Endothelial cell of umbilical vein (primary cell): ENCODE results near the gene SYT17. TPM values are rescaled to one million over a fixed set of nuclear protein-coding genes. Genes with fewer than 3 reads are reported as not detected.

Experiments
- BruUV-seq: library from RNA; stranded (reverse); fragments of 400-500 nt; replicated peaks from 2 replicates; lab custom pipeline; 2021; lab: Mats Ljungman, UMichigan
- CTCF ChIA-PET: fragments of 300-600, 350-600 bp; sonication (Branson Sonifier 250); formaldehyde crosslinking; loops from one replicate; lab custom pipeline; 2021; ENCODE audit warnings: antibody characterized with exemption, inconsistent platforms; lab: Charles Lee
- POLR2A ChIA-PET: fragments of 300-600, 350-600 bp; sonication (Branson Sonifier 250); formaldehyde crosslinking; loops from one replicate; lab custom pipeline; 2021; ENCODE audit warnings: antibody characterized with exemption, inconsistent platforms; lab: Charles Lee
- DNase-seq: peaks from one replicate; pipeline ENCODE4 v3.0.0-alpha.2; 2011; ENCODE audit warnings: low read depth, low spot score
- FAIRE-seq: peaks from 2 replicates; lab custom pipeline; 2011; peaks lifted over from hg19 to GRCh38; lab: Jason Lieb, UNC
- H2AFZ ChIP-seq: 2 replicates; pipeline ENCODE4 v1.6.0; 2012; ENCODE audit warnings: low read depth, low read length, control low read depth, inconsistent platforms
- H3K27ac ChIP-seq: 2 replicates; pipeline ENCODE4 v1.5.1; 2011; ENCODE audit warnings: low read depth, mild to moderate bottlenecking, control low read depth, low read length, moderate library complexity; ENCODE audit not compliant: insufficient read depth
- H3K27me3 ChIP-seq, 2 experiments: 2 replicates each; pipeline versions ENCODE4 v1.6.0 to v1.6.1; 2011; ENCODE audit warnings: low read length in 2 of 2, mixed read lengths in 1 of 2; ENCODE audit not compliant: control insufficient read depth in 2 of 2, insufficient read depth in 2 of 2
- H3K36me3 ChIP-seq, 2 experiments: 2 replicates in 1 of 2; 3 replicates in 1 of 2; pipeline ENCODE4 v1.5.1; 2011; ENCODE audit warnings: low read length in 2 of 2, mild to moderate bottlenecking in 1 of 2, moderate library complexity in 1 of 2; ENCODE audit not compliant: control insufficient read depth in 2 of 2, insufficient read depth in 2 of 2; ENCODE audit errors: extremely low read depth in 1 of 2
- H3K4me1 ChIP-seq: 3 replicates; pipeline ENCODE4 v1.5.1; 2011; ENCODE audit warnings: mild to moderate bottlenecking, low read length; ENCODE audit not compliant: control insufficient read depth, insufficient read depth; ENCODE audit errors: extremely low read depth
- H3K4me2 ChIP-seq: 2 replicates; pipeline ENCODE4 v1.6.1; 2011; ENCODE audit warnings: low read length, control low read depth, mixed read lengths; ENCODE audit not compliant: insufficient read depth
- H3K4me3 ChIP-seq, 3 experiments: fragments of 200-600 bp in 1 of 3; sonication (generic), shearing (Covaris generic) in 1 of 3; replicated peaks in 1 of 3; 2 replicates each; pipeline ENCODE4 v1.5.1; 2011 to 2016; ENCODE audit warnings: control low read depth in 3 of 3, low read length in 3 of 3, mild to moderate bottlenecking in 2 of 3, inconsistent platforms in 1 of 3, low read depth in 1 of 3, moderate library complexity in 1 of 3; ENCODE audit not compliant: insufficient read depth in 1 of 3
- H3K79me2 ChIP-seq: 2 replicates; pipeline ENCODE4 v1.6.0; 2012; ENCODE audit warnings: low read length, inconsistent platforms; ENCODE audit not compliant: control insufficient read depth, insufficient read depth
- H3K9ac ChIP-seq: replicated peaks from 2 replicates; pipeline ENCODE3; 2011; ENCODE audit warnings: low read length, control low read depth; ENCODE audit not compliant: insufficient read depth; ENCODE audit errors: extremely low read depth
- H3K9me1 ChIP-seq: replicated peaks from 3 replicates; pipeline ENCODE4 v1.6.0; 2011; ENCODE audit warnings: mild to moderate bottlenecking, low read length; ENCODE audit not compliant: control insufficient read depth, insufficient read depth; ENCODE audit errors: extremely low read depth
- H3K9me3 ChIP-seq: replicated peaks from 2 replicates; pipeline ENCODE4 v1.5.1; 2012; ENCODE audit warnings: low read length, inconsistent platforms; ENCODE audit not compliant: control insufficient read depth, insufficient read depth
- H4K20me1 ChIP-seq: replicated peaks from 2 replicates; pipeline ENCODE3; 2011; ENCODE audit warnings: mild to moderate bottlenecking, low read length; ENCODE audit not compliant: control insufficient read depth, insufficient read depth; ENCODE audit errors: extremely low read depth
- EZH2 ChIP-seq: IDR thresholded peaks from 2 replicates; pipeline ENCODE4 v1.6.1; 2012; ENCODE audit warnings: borderline replicate concordance, low read depth, mild to moderate bottlenecking, moderate library complexity, low read length, inconsistent platforms; ENCODE audit not compliant: severe bottlenecking
- FOS ChIP-seq: IDR thresholded peaks from 2 replicates; pipeline ENCODE4 v1.6.1; 2011; ENCODE audit warnings: mild to moderate bottlenecking, low read length, moderate library complexity, borderline replicate concordance; ENCODE audit not compliant: insufficient read depth
- GATA2 ChIP-seq: IDR thresholded peaks from 2 replicates; pipeline ENCODE4 v1.7.0; 2011; ENCODE audit warnings: low read depth, mild to moderate bottlenecking, moderate library complexity, mixed read lengths, low read length; ENCODE audit not compliant: insufficient read length, insufficient read depth
- JUN ChIP-seq: IDR thresholded peaks from 2 replicates; pipeline ENCODE4 v1.6.1; 2011; ENCODE audit warnings: borderline replicate concordance, low read depth; ENCODE audit not compliant: insufficient read length, insufficient read depth
- MYC ChIP-seq: IDR thresholded peaks from one replicate; pipeline ENCODE4 v1.6.1; 2011; ENCODE audit warnings: mild to moderate bottlenecking, low read depth, low read length
- POLR2A ChIP-seq: IDR thresholded peaks from 2 replicates; pipeline ENCODE4 v1.6.1; 2012; ENCODE audit warnings: low read depth, mild to moderate bottlenecking, control low read depth, low read length
- POLR2AphosphoS5 ChIP-seq: IDR thresholded peaks from 2 replicates; pipeline ENCODE4 v1.6.1; 2012; ENCODE audit warnings: low read depth, mild to moderate bottlenecking, control low read depth, low read length, moderate library complexity; ENCODE audit not compliant: insufficient read depth
- dilution Hi-C: fragments of 300-500 bp; cut with MboI; formaldehyde crosslinking; loops from one replicate; pipeline ENCODE4 v1.15.0; 2019; ENCODE audit warnings: low sequenced_read_pairs; ENCODE audit not compliant: extremely low pct_ligation_motif_present
- intact Hi-C: fragments of 100-400 bp; cut with micrococcal nuclease; formaldehyde crosslinking; loops from one replicate; pipeline ENCODE4 v1.10.0; 2022
- polyA plus RNA-seq, 4 experiments: library from polyadenylated mRNA; depleted of rRNA in 3 of 4; stranded (reverse) in 3 of 4; unstranded in 1 of 4; fragments of >200 nt; gene quantifications; 2 replicates each; pipeline versions ENCODE4 v1.2.1 to v1.2.3, GENCODE V29; 2011 to 2012; ENCODE audit warnings: missing spikeins in 1 of 4
- total RNA-seq: library from RNA; stranded (reverse); gene quantifications from 2 replicates; pipeline ENCODE4 v1.2.3, GENCODE V29; 2021
- TF ChIP-seq, protein P1 (sequence below), 2 donors: IDR thresholded peaks; 1 replicate in 1 of 2; 2 replicates in 1 of 2; pipeline ENCODE4 v1.5.1; 2011; ENCODE audit warnings: low read length in 2 of 2, mild to moderate bottlenecking in 2 of 2, moderate library complexity in 2 of 2, control low read depth in 1 of 2, inconsistent platforms in 1 of 2, low read depth in 1 of 2; ENCODE audit not compliant: insufficient read depth in 1 of 2; ENCODE audit errors: extremely low read depth in 1 of 2
- TF ChIP-seq, protein P2 (sequence below): IDR thresholded peaks from 2 replicates; pipeline ENCODE4 v1.6.1; 2011; ENCODE audit not compliant: insufficient read depth, insufficient read length

SYT17 gene
- total and polyA plus RNA-seq, 2 donors (not counting 3 experiments of a cell fraction or from before 2014, with no cell fraction given): 1.9 to 4.2 TPM

DNA sequence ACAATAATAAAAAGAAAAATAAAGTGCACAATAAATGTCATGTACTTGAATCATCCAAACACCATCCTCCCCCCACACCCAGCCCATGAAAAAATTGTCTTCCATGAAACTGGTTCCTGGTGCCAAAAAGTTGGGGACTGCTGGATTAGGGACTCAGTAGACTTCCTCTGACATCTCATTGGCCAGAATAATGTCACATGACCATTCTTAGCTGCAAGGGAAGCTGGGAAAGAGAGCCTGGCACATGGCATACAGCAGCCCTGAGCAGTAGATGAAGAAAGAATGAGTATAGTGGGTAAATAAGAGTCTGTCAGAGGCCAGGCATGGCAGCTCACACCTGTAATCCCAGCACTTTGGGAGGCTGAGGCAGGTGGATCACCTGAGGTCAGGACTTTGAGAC is 41.7 kb upstream of the SYT17 start:
- peaks cover 11% of the 10 kb centered on the region for H3K4me1 ChIP-seq
- no peak overlapping the region for H3K9ac ChIP-seq
- no TSS peak for BruUV-seq
- FAIRE-seq (no peak), DNase-seq (no peak)
- H3K27me3 ChIP-seq: no peaks in the 10 kb centered on the region
- POLR2A ChIA-PET: no interaction called here
- no peaks in the 10 kb centered on the region for H3K9me3 ChIP-seq
- no peak for TF ChIP-seq POLR2A
- no peak for TF ChIP-seq JUN
- no peaks in the 10 kb centered on the region for H4K20me1 ChIP-seq
- no peaks in the 10 kb centered on the region for H3K79me2 ChIP-seq
- no peak overlapping the region for H3K4me3 ChIP-seq
- H3K9me1 ChIP-seq: no peaks in the 10 kb centered on the region
- no peak overlapping the region for H3K4me2 ChIP-seq
- H3K27ac ChIP-seq: no peak overlapping the region
- H2AFZ ChIP-seq: no peak overlapping the region
- CTCF ChIA-PET: no interaction called here
- H3K36me3 ChIP-seq: peaks cover 0 to 2% of the 10 kb centered on the region in 2 experiments
- intact Hi-C loops (no loop called here), dilution Hi-C loops (no loop called here)

DNA sequence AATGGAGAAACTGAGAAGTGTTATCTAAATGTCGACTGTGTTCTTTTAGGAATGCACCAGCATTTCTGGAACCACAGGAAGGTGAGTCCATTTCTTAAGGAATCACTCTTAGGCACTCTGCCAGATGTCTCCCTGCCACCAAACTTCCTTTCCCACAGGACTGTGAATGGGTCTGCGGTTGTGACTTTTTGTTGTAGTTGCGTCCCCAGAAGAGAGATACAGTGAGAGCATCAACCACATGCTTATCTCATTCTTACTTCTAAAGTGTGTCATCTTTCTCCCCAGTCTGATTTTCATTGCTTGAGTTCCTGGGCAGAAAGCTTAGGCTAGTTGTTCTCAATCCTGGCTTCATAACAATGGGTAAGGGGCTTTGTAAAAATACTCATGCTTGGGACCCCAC is 40.8 kb upstream of the SYT17 start:
- no peak overlapping the region for H2AFZ ChIP-seq
- H3K4me2 ChIP-seq: no peak overlapping the region
- peaks cover 20% of the 10 kb centered on the region for H3K4me1 ChIP-seq
- no peaks in the 10 kb centered on the region for H4K20me1 ChIP-seq
- dilution Hi-C loops: no loop called here
- no TSS peak for BruUV-seq
- no peaks in the 10 kb centered on the region for H3K27me3 ChIP-seq
- H3K9me1 ChIP-seq: no peaks in the 10 kb centered on the region
- ChIA-PET CTCF (interaction anchor here (1.0 to 1.1 kb wide), 3 partner anchors 9 to 52 kb away, joined by 3 read pairs; no protein-coding TSS in a partner anchor), POLR2A (no interaction called here)
- H3K79me2 ChIP-seq: no peaks in the 10 kb centered on the region
- no peaks in the 10 kb centered on the region for H3K36me3 ChIP-seq
- H3K9ac ChIP-seq: no peak overlapping the region
- intact Hi-C loops: no loop called here
- no peak overlapping the region for H3K27ac ChIP-seq
- DNase-seq: no peak
- no peak for FAIRE-seq
- no peak overlapping the region for H3K4me3 ChIP-seq
- no peaks in the 10 kb centered on the region for H3K9me3 ChIP-seq
- TF ChIP-seq EZH2 (no peak), POLR2AphosphoS5 (no peak), POLR2A (no peak), FOS (no peak), GATA2 (no peak), JUN (no peak), MYC (no peak)
- TF ChIP-seq, protein P1, sequence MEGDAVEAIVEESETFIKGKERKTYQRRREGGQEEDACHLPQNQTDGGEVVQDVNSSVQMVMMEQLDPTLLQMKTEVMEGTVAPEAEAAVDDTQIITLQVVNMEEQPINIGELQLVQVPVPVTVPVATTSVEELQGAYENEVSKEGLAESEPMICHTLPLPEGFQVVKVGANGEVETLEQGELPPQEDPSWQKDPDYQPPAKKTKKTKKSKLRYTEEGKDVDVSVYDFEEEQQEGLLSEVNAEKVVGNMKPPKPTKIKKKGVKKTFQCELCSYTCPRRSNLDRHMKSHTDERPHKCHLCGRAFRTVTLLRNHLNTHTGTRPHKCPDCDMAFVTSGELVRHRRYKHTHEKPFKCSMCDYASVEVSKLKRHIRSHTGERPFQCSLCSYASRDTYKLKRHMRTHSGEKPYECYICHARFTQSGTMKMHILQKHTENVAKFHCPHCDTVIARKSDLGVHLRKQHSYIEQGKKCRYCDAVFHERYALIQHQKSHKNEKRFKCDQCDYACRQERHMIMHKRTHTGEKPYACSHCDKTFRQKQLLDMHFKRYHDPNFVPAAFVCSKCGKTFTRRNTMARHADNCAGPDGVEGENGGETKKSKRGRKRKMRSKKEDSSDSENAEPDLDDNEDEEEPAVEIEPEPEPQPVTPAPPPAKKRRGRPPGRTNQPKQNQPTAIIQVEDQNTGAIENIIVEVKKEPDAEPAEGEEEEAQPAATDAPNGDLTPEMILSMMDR (IDR thresholded peaks at IDR 0.05; ENCODE audit: extremely low read depth in 1 of 2, insufficient read depth in 1 of 2, low read depth in 1 of 2, low read length in 2 of 2): no peak
- TF ChIP-seq, protein P2, sequence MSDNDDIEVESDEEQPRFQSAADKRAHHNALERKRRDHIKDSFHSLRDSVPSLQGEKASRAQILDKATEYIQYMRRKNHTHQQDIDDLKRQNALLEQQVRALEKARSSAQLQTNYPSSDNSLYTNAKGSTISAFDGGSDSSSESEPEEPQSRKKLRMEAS: no peak
